Right lobe of liver (tissue), 4 donors: ENCODE data around the gene NOTCH1.

Experiments
- CTCF ChIP-seq, 4 donors: fragments of 200-600 bp in 3 of 4; fragments of 450-650 bp in 1 of 4; IDR thresholded peaks; one replicate each; pipeline versions ENCODE4 v1.5.1 to v1.8.0; 2016 to 2022; ENCODE audit warnings: antibody characterized with exemption in 4 of 4, mild to moderate bottlenecking in 2 of 4
- POLR2A ChIP-seq: fragments of 450-650 bp; IDR thresholded peaks from one replicate; pipeline ENCODE4 v1.6.1; 2017; ENCODE audit warnings: antibody characterized with exemption, mild to moderate bottlenecking
- donor health status: DM: no; HTN: no; CAD: no.
- donor health status: DM: no; HTN: no; CAD: no.
- donor health status: DM: no; HTN: yes; CAD: no.

GRCh38 chr9:136554870-136555269, 9.0 kb upstream of the NOTCH1 start:
- TF ChIP-seq CTCF (IDR thresholded peaks at IDR 0.05): no peak
- TF ChIP-seq POLR2A: no peak
